BE2C (cell line): ENCODE results near the gene LDLRAD4.

Source experiments
- DNase-seq: peaks from one replicate; pipeline ENCODE4 v3.0.0-alpha.2; 2020
- H3K27me3 ChIP-seq: fragments of 250-450 bp; sonication (Bioruptor Pico); 2 replicates; pipeline ENCODE4 v1.5.1; 2020; ENCODE audit warnings: mild to moderate bottlenecking
- H3K36me3 ChIP-seq: fragments of 250-450 bp; sonication (Bioruptor Pico); 2 replicates; pipeline ENCODE4 v1.5.1; 2020; ENCODE audit warnings: mild to moderate bottlenecking
- H3K4me1 ChIP-seq: fragments of 250-450 bp; sonication (Bioruptor Pico); 2 replicates; pipeline ENCODE4 v1.5.1; 2020
- H3K4me3 ChIP-seq: 2 replicates; pipeline ENCODE4 v1.5.1; 2011; ENCODE audit warnings: low read depth, low read length
- H3K9me3 ChIP-seq: fragments of 250-450 bp; sonication (Bioruptor Pico); 2 replicates; pipeline ENCODE4 v1.5.1; 2020
- TF ChIP-seq, protein P1 (sequence below): IDR thresholded peaks from 2 replicates; pipeline ENCODE4 v1.5.1; 2012; ENCODE audit warnings: mild to moderate bottlenecking, low read depth, low read length

The LDLRAD4 gene

DNA sequence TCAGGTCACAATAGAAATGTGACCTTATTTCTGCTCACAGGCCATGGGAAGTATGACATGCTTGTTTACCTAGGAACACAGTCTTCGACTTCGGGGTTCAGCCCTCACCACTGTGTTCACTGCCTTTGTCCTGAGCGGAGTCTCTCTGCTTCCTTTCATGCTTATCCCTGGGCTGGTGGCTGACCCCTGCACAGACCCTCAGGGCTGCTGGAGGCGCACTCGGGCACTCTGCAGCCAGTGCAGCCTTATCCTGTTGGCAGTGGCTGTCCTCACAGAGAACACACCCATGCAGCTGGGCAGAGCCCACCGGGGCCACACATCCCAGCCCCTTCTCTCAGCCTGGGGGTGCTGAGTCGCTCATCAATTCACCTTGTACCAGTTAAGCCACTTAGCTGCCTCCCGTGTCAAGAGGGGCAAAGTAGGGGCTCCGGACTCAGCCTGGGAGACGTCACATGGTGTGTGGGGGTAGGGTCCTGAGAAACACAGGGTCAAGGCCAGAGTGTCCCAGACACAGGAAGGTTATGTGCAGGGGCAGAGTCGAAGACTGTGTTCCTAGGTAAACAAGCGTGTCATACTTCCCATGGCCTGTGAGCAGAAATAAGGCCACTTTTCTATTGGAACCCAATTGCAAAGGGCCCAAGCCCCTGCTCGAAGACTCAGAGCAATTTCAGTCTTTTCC, 400.3 kb downstream of the LDLRAD4 start:
- no peak overlapping the region for H3K4me3 ChIP-seq
- H3K27me3 ChIP-seq, result no peaks in the 10 kb centered on the region
- H3K36me3 ChIP-seq, result no peaks in the 10 kb centered on the region
- TF ChIP-seq, protein P1, sequence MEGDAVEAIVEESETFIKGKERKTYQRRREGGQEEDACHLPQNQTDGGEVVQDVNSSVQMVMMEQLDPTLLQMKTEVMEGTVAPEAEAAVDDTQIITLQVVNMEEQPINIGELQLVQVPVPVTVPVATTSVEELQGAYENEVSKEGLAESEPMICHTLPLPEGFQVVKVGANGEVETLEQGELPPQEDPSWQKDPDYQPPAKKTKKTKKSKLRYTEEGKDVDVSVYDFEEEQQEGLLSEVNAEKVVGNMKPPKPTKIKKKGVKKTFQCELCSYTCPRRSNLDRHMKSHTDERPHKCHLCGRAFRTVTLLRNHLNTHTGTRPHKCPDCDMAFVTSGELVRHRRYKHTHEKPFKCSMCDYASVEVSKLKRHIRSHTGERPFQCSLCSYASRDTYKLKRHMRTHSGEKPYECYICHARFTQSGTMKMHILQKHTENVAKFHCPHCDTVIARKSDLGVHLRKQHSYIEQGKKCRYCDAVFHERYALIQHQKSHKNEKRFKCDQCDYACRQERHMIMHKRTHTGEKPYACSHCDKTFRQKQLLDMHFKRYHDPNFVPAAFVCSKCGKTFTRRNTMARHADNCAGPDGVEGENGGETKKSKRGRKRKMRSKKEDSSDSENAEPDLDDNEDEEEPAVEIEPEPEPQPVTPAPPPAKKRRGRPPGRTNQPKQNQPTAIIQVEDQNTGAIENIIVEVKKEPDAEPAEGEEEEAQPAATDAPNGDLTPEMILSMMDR, result no peak
- no peak for DNase-seq
- no peaks in the 10 kb centered on the region for H3K9me3 ChIP-seq
- no peaks in the 10 kb centered on the region for H3K4me1 ChIP-seq

DNA sequence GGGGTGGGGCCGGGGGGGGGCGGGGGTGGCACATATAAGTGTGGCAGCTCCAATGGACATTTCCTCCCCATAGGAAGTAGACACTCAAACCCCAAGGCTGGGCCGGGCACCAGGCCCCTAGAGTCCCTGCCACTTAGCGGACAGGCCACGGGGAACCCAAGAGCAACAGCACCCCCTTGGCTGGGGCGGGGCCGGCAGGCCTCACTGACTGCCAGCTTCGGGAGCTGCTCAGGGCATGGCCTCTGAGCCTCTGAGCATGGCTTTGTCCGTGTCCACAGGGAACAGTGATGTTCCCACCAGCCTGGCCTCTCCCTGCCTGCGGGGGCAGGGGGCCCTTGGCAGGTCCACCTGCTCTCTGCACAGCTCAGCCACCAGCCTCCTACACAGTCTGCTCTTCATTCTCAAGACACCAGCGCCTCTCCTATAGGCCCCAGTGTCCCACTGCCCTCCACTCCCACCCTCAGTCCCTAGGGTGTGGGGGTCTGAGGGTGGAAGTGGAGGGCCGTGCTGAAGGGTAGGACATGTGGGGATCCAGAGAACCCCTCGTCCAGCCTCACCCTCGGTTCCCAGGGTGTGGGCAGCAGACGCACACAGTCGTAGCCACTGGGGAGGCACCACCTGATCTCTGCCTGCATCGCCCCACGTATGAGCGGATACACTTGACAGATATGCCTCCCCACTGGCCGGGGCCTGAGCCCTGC, 401.1 kb downstream of the LDLRAD4 start:
- Histone ChIP-seq H3K36me3 (no peaks in the 10 kb centered on the region), H3K9me3 (no peaks in the 10 kb centered on the region), H3K27me3 (no peaks in the 10 kb centered on the region), H3K4me3 (no peak overlapping the region), H3K4me1 (no peaks in the 10 kb centered on the region)
- DNase-seq, result no peak
- TF ChIP-seq, protein P1, result no peak

DNA sequence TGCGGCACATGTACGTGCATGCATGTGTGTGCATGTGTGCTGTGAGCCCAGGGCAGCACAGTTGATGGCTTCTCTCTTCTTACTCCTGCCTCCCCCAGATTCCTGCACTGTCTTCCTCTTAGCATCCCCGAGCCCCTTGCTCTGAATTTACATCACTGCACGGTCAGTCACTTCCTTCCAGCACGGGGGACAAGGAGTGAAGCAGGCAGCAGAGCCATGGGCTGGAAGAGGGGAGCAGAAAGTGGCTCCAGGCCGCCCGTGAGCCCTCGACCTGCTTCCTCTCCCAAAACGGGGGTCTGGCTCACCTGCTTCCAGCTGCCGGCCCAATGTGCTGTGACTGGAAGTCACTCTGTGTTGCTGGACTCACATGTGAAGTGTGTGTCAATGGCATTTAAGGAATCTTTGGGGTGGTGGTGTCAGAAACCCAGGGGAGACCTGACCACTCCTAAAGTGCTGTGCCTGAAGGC, 401.7 kb downstream of the LDLRAD4 start:
- no peaks in the 10 kb centered on the region for H3K4me1 ChIP-seq

DNA sequence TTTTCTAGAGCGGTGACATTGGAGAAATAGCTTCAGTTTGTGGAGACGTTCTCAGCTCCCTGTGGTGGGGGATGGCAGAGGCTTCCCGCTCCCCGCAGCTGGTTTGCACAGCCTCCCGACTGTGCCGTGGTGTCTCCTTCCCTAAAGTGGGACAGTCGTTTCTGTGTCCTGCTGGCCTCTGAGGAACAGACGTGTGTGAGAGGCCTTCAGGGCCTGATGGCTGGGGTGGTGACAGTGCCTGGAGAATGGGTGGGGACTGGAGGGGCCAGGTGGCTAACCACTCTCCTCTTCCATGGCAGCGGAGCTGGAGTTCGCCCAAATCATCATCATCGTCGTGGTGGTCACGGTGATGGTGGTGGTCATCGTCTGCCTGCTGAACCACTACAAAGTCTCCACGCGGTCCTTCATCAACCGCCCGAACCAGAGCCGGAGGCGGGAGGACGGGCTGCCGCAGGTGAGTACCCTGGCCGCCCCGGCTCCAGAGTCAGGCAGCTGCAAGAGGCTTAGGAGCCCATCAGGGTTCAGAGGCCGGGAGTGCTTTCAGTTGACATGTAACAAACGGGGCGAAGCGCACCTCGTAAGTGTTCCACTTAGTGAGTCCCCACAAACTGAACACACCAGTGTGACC, 402.4 kb downstream of the LDLRAD4 start:
- no peak overlapping the region for H3K4me3 ChIP-seq
- H3K27me3 ChIP-seq, result no peaks in the 10 kb centered on the region
- H3K36me3 ChIP-seq, result no peaks in the 10 kb centered on the region
- TF ChIP-seq, protein P1, result no peak
- no peaks in the 10 kb centered on the region for H3K4me1 ChIP-seq
- DNase-seq, result no peak
- no peaks in the 10 kb centered on the region for H3K9me3 ChIP-seq

More for the DNA sequence above, 401.7 kb downstream of the LDLRAD4 start:
- Histone ChIP-seq H3K9me3 (no peaks in the 10 kb centered on the region), H3K36me3 (no peaks in the 10 kb centered on the region), H3K27me3 (no peaks in the 10 kb centered on the region), H3K4me3 (no peak overlapping the region)
- TF ChIP-seq, protein P1, result no peak
- DNase-seq, result no peak

DNA sequence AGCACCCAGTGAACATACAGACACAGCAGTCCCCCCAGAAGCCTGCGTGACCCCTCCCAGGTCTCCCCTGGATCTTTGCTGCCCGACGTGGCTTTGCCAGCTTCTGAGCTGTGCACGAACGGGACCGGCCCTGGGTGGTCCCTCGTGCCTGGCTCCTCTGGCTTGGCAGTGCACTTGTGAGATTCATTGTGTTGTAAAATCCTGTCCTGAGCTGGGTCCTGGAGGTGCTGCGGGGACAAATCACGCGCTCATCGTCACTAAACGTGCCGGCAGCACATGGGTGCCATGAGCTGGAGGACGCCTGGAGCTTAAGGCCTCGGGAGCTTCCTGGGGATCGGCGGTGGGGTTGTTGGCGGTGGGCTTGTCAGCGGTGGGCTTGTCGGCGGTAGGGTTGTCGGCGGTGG, 402.9 kb downstream of the LDLRAD4 start:
- no peak overlapping the region for H3K4me3 ChIP-seq
- TF ChIP-seq, protein P1, result no peak
- no peak for DNase-seq
- no peaks in the 10 kb centered on the region for H3K4me1 ChIP-seq
- no peaks in the 10 kb centered on the region for H3K36me3 ChIP-seq
- no peaks in the 10 kb centered on the region for H3K9me3 ChIP-seq
- H3K27me3 ChIP-seq, result no peaks in the 10 kb centered on the region
